SK-MEL-5 (cell line): Measurements from ENCODE around the gene RNF220. TPM values are rescaled to one million over a fixed set of nuclear protein-coding genes. Genes with fewer than 3 reads are reported as not detected.

Experiments
- DNase-seq: peaks from one replicate; pipeline ENCODE4 v3.0.0-alpha.2; 2016; ENCODE audit warnings: low read depth, low spot score
- in situ Hi-C: cut with HindIII; loops from 2 replicates; pipeline ENCODE4 v1.10.0; 2016; ENCODE audit warnings: low sequenced_read_pairs, high pct_unique_total_duplicates, low pct_unique_long_range_greater_than_20kb
- total RNA-seq: library from RNA; depleted of rRNA; stranded (reverse); fragments of >200 nt; shearing (Covaris generic); gene quantifications from 2 replicates; pipeline ENCODE4 v1.2.3, GENCODE V29; 2014

Gene RNF220
- total RNA-seq, 1 experiment from 2014 or later, result 68.8 TPM

DNA sequence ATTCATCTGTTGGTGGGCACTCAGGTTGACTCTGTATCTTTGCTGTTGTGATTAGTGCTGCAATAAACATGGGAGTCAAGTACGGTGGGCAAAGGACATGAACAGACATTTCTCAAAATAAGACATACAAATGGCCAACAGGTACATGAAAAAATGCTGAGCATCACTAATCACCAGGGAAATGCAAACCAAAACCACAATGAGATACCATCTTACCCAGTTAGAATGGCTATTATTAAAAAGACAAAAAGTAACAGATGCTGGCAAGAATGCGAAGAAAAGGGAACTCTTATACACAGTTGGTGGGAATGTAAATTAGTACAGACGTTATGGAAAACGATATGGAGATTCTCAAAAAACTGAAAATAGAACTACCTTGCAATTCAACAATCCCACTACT, 170.3 kb downstream of the RNF220 start:
- no peak for DNase-seq
- in situ Hi-C loops, result no loop called here

DNA sequence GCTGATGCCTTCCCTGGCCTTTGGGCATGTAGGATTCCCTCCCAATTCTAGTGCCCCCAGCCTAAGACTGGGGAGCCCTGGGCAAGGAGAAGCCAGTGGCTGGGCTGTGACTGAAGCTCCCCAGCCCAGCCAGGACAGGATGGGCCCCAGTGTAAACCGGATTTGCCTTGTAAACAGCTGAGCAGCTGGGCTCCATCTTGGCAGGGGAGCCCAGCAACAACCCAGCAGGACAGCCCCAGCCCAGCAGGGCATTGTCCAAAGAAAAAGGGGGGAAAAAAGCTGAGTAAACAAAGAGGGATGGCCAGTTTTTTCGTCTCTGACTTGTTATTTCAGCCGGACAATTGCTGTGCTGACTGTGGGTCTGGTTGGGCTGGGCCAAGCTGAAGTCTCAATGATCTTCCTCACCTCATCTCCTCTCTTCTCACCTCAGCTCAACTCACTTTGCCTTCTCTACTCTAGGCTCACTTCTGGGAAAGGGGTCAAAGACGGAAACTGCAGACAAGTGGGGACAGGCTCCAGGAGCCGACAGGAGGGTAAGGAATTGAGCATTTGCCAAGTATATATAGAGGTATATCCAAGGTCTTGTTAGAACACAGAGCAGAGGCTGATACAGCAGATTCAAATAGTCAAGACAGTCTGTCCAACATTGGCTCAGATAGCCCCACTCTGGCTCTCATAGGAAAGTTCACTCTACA, 171.5 kb downstream of the RNF220 start:
- in situ Hi-C loops, result no loop called here

GRCh38 chr1:44581205-44581604, 176.2 kb downstream of the RNF220 start:
- DNase-seq, result no peak
- in situ Hi-C loops, result no loop called here

More for the DNA sequence above, 171.5 kb downstream of the RNF220 start:
- no peak for DNase-seq

GRCh38 chr1:44584167-44584566, 179.1 kb downstream of the RNF220 start:
- no peak for DNase-seq
- in situ Hi-C loops, result no loop called here

- in situ Hi-C loops, result no loop called here
- DNase-seq, result no peak
These were observed 180.4 kb downstream of the RNF220 start for GRCh38 chr1:44585315-44585920.

- no peak for DNase-seq
- in situ Hi-C loops, result no loop called here
These were observed 182.9 kb downstream of the RNF220 start for GRCh38 chr1:44587796-44588460.

GRCh38 chr1:44588551-44589210, 183.6 kb downstream of the RNF220 start:
- in situ Hi-C loops, result no loop called here
- no peak for DNase-seq

- in situ Hi-C loops, result no loop called here
- DNase-seq, result no peak
These were observed 185.4 kb downstream of the RNF220 start for GRCh38 chr1:44590475-44590874.

GRCh38 chr1:44591381-44591780, 186.3 kb downstream of the RNF220 start:
- DNase-seq, result no peak
- in situ Hi-C loops, result no loop called here

DNA sequence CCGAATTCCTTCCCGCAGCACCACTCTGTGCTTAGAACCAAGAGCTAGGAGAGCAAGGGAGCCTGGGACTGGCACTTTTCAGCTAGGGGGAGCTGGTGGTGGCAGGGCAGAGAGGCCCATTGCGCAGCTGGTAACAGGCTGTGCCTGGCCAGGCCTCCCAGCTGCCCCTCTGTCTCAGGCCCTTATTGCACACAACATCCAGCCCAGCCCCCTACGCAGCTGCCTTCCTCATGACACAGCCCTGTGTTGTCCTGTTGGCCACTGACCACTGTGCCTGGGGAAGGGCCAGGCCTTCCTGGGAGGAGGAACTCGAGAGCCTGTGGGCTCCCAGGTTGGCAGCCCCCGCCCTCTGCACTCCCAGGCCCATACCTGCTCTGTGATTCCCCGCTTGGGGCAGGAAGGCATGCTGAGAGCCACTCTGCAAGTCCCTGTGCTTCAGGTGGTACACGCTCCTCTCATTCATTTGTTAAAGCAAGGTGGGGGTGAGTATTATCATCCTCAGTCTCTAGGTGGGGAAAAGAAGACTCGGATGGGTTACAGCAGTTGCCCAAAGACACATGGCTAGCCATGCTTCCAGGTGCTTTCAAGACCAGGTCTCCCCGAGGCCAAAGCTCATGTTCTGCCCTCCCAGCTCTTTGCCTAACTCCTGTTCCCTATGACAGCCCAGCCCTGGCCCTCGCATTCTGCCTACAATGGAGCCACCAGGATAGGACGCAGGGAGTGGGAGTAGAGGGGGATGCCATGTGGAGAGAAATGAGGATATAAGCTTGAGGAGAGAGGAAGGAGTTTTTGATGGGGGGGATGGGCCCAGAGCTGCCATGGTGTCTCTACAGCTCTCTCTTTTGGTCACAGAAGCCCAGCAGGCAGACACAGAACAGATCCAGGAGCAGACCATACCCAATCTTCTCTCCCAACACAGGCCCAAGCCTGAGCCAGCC, 187.4 kb downstream of the RNF220 start:
- in situ Hi-C loops, result no loop called here
- DNase-seq, result no peak

- DNase-seq, result no peak
- in situ Hi-C loops, result no loop called here
These were observed 189.3 kb downstream of the RNF220 start for GRCh38 chr1:44594353-44594752.

- DNase-seq, result peak; percentile 67
- in situ Hi-C loops, result no loop called here
These were observed 190.0 kb downstream of the RNF220 start for GRCh38 chr1:44594871-44595735.

- in situ Hi-C loops, result no loop called here
- peak; percentile 35 for DNase-seq
These were observed 191.5 kb downstream of the RNF220 start for GRCh38 chr1:44596511-44596910.

GRCh38 chr1:44598167-44598566, 193.1 kb downstream of the RNF220 start:
- DNase-seq, result no peak
- in situ Hi-C loops, result no loop called here

GRCh38 chr1:44602634-44603628, 197.9 kb downstream of the RNF220 start:
- in situ Hi-C loops, result no loop called here
- DNase-seq, result no peak

DNA sequence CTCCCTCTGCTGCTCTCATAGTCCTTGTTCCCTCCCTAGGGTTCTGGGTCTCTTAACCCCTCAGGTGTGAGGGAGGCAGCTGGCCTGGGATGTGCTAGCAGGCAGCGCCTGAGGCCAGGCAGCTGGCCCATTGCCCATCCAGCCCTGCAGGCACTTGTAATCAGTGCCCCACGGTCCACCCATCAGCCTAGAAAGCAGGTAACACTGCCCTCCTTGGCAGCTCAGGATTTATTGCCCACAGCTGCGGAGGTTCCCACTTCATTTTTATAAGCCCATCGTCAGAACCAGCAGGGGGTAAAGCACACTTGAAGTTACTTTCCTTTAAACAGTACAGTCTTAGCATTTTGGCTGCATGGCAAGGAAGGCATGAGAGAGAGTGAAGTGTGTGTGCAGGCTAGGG, 198.7 kb downstream of the RNF220 start:
- in situ Hi-C loops, result no loop called here
- no peak for DNase-seq
